ENCODE data around the gene BCKDHB. TPM values are rescaled to one million over a fixed set of nuclear protein-coding genes. Genes with fewer than 3 reads are reported as not detected.

Gene BCKDHB
- polyA plus RNA-seq, 1 donor (not counting 4 experiments of a cell fraction or from before 2014, with no cell fraction given): 20.9 TPM

GRCh38 chr6:80151635-80152034 lies 45.2 kb downstream of the BCKDHB start:
- H3K4me2 ChIP-seq (ENCODE audit: control insufficient read depth, extremely low read depth, insufficient read depth, low read depth, low read length): no peak overlapping the region
- DNase-seq (ENCODE audit: low read depth, low spot score) (no peak), FAIRE-seq (no peak)
- no peaks in the 10 kb centered on the region for H3K4me1 ChIP-seq (ENCODE audit: control insufficient read depth, extremely low read depth, insufficient read depth, low read length)
- no peaks in the 10 kb centered on the region for H3K9me3 ChIP-seq (ENCODE audit: control insufficient read depth, low read depth, low read length)
- dilution Hi-C loops (cut with MboI; ENCODE audit: extremely low pct_ligation_motif_present, low sequenced_read_pairs): no loop called here
- H3K36me3 ChIP-seq (ENCODE audit: control insufficient read depth in 2 of 2, extremely low read depth in 1 of 2, insufficient read depth in 2 of 2, low read length in 2 of 2): no peaks in the 10 kb centered on the region
- H4K20me1 ChIP-seq (ENCODE audit: control insufficient read depth, extremely low read depth, insufficient read depth, low read length): no peaks in the 10 kb centered on the region
- H3K79me2 ChIP-seq (ENCODE audit: control insufficient read depth, insufficient read depth, low read length): no peaks in the 10 kb centered on the region
- H3K27me3 ChIP-seq (ENCODE audit: control insufficient read depth, extremely low read depth, insufficient read depth, low read length): no peaks in the 10 kb centered on the region
- H3K4me3 ChIP-seq (ENCODE audit: control insufficient read depth in 2 of 3, extremely low read depth in 1 of 3, insufficient read depth in 2 of 3, low read depth in 1 of 3, low read length in 3 of 3): no peak overlapping the region
- no peak overlapping the region for H3K9ac ChIP-seq (ENCODE audit: control insufficient read depth, extremely low read depth, insufficient read depth, low read length)
- no peak overlapping the region for H3K27ac ChIP-seq (ENCODE audit: control insufficient read depth, insufficient read depth, low read length)
- TF ChIP-seq, protein P1, sequence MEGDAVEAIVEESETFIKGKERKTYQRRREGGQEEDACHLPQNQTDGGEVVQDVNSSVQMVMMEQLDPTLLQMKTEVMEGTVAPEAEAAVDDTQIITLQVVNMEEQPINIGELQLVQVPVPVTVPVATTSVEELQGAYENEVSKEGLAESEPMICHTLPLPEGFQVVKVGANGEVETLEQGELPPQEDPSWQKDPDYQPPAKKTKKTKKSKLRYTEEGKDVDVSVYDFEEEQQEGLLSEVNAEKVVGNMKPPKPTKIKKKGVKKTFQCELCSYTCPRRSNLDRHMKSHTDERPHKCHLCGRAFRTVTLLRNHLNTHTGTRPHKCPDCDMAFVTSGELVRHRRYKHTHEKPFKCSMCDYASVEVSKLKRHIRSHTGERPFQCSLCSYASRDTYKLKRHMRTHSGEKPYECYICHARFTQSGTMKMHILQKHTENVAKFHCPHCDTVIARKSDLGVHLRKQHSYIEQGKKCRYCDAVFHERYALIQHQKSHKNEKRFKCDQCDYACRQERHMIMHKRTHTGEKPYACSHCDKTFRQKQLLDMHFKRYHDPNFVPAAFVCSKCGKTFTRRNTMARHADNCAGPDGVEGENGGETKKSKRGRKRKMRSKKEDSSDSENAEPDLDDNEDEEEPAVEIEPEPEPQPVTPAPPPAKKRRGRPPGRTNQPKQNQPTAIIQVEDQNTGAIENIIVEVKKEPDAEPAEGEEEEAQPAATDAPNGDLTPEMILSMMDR (optimal IDR thresholded peaks at IDR 0.05 in 1 of 3, IDR thresholded peaks at IDR 0.05 in 1 of 3, conservative IDR thresholded peaks at IDR 0.05 in 1 of 3; ENCODE audit: extremely low read depth in 1 of 3, insufficient read depth in 2 of 3, low read length in 3 of 3): no peak
- TF ChIP-seq EZH2 (IDR thresholded peaks at IDR 0.05; ENCODE audit: low read length): no peak
- H2AFZ ChIP-seq (ENCODE audit: control insufficient read depth, low read length): no peak overlapping the region
- H3K9me1 ChIP-seq (ENCODE audit: control insufficient read depth, extremely low read depth, insufficient read depth, low read length): no peaks in the 10 kb centered on the region

- no peak overlapping the region for H2AFZ ChIP-seq (ENCODE audit: control insufficient read depth, low read length)
Measured at GRCh38 chr6:80154160-80154559, 47.7 kb downstream of the BCKDHB start.

More at GRCh38 chr6:80154160-80154559, 47.7 kb downstream of the BCKDHB start:
- dilution Hi-C loops (cut with MboI; ENCODE audit: extremely low pct_ligation_motif_present, low sequenced_read_pairs): no loop called here
- TF ChIP-seq, protein P1 (optimal IDR thresholded peaks at IDR 0.05 in 1 of 3, IDR thresholded peaks at IDR 0.05 in 1 of 3, conservative IDR thresholded peaks at IDR 0.05 in 1 of 3; ENCODE audit: extremely low read depth in 1 of 3, insufficient read depth in 2 of 3, low read length in 3 of 3): no peak
- TF ChIP-seq EZH2 (IDR thresholded peaks at IDR 0.05; ENCODE audit: low read length): no peak
- FAIRE-seq: no peak
- H3K4me2 ChIP-seq (ENCODE audit: control insufficient read depth, extremely low read depth, insufficient read depth, low read depth, low read length): no peak overlapping the region
- H3K9ac ChIP-seq (ENCODE audit: control insufficient read depth, extremely low read depth, insufficient read depth, low read length): no peak overlapping the region
- H3K27me3 ChIP-seq (ENCODE audit: control insufficient read depth, extremely low read depth, insufficient read depth, low read length): no peaks in the 10 kb centered on the region
- H3K9me1 ChIP-seq (ENCODE audit: control insufficient read depth, extremely low read depth, insufficient read depth, low read length): no peaks in the 10 kb centered on the region
- H3K4me3 ChIP-seq (ENCODE audit: control insufficient read depth in 2 of 3, extremely low read depth in 1 of 3, insufficient read depth in 2 of 3, low read depth in 1 of 3, low read length in 3 of 3): no peak overlapping the region
- DNase-seq (ENCODE audit: low read depth, low spot score): no peak
- H3K79me2 ChIP-seq (ENCODE audit: control insufficient read depth, insufficient read depth, low read length): no peaks in the 10 kb centered on the region
- no peaks in the 10 kb centered on the region for H4K20me1 ChIP-seq (ENCODE audit: control insufficient read depth, extremely low read depth, insufficient read depth, low read length)
- H3K27ac ChIP-seq (ENCODE audit: control insufficient read depth, insufficient read depth, low read length): no peak overlapping the region
- no peaks in the 10 kb centered on the region for H3K36me3 ChIP-seq (ENCODE audit: control insufficient read depth in 2 of 2, extremely low read depth in 1 of 2, insufficient read depth in 2 of 2, low read length in 2 of 2)
- H3K9me3 ChIP-seq (ENCODE audit: control insufficient read depth, low read depth, low read length): no peaks in the 10 kb centered on the region
- H3K4me1 ChIP-seq (ENCODE audit: control insufficient read depth, extremely low read depth, insufficient read depth, low read length): no peaks in the 10 kb centered on the region
